ENCODE data around the gene PAFAH1B2. TPM values are rescaled to one million over a fixed set of nuclear protein-coding genes. Genes with fewer than 3 reads are reported as not detected.
"Not testable (repeated sequence)": the region's sequence is repeated elsewhere in the genome, so short reads cannot be mapped to it uniquely, and the experiment has no call there.

PAFAH1B2 gene
- total RNA-seq, 1 donor from 2014 or later, result 161 TPM

- no peak for DNase-seq
- no peak for TF ChIP-seq CTCF (IDR thresholded peaks at IDR 0.05; ENCODE audit: partially characterized antibody, unreplicated experiment)
- Mint-ChIP-seq H3K9me3 (ENCODE audit: unreplicated experiment) (no peaks in the 10 kb centered on the region), H3K27me3 (ENCODE audit: unreplicated experiment) (peaks cover 6% of the 10 kb centered on the region), H3K4me1 (ENCODE audit: low read depth, unreplicated experiment) (no peaks in the 10 kb centered on the region), H3K36me3 (ENCODE audit: unreplicated experiment) (no peaks in the 10 kb centered on the region), H3K27ac (ENCODE audit: unreplicated experiment) (no peak overlapping the region), H3K4me3 (ENCODE audit: unreplicated experiment) (no peak overlapping the region)
These were observed 22.9 kb upstream of the PAFAH1B2 start for GRCh38 chr11:117121176-117121575.

- H3K27me3 Mint-ChIP-seq (ENCODE audit: unreplicated experiment), result peaks cover 6% of the 10 kb centered on the region
- no peak overlapping the region for H3K4me3 Mint-ChIP-seq (ENCODE audit: unreplicated experiment)
- no peaks in the 10 kb centered on the region for H3K4me1 Mint-ChIP-seq (ENCODE audit: low read depth, unreplicated experiment)
- TF ChIP-seq CTCF (IDR thresholded peaks at IDR 0.05; ENCODE audit: partially characterized antibody, unreplicated experiment), result no peak
- no peaks in the 10 kb centered on the region for H3K9me3 Mint-ChIP-seq (ENCODE audit: unreplicated experiment)
- no peak for DNase-seq
- H3K36me3 Mint-ChIP-seq (ENCODE audit: unreplicated experiment), result no peaks in the 10 kb centered on the region
- H3K27ac Mint-ChIP-seq (ENCODE audit: unreplicated experiment), result no peak overlapping the region
These were observed 21.5 kb upstream of the PAFAH1B2 start for GRCh38 chr11:117122556-117122955.

GRCh38 chr11:117126223-117126965 lies 17.7 kb upstream of the PAFAH1B2 start:
- Mint-ChIP-seq H3K27ac (ENCODE audit: unreplicated experiment) (no peak overlapping the region), H3K9me3 (ENCODE audit: unreplicated experiment) (no peaks in the 10 kb centered on the region), H3K36me3 (ENCODE audit: unreplicated experiment) (no peaks in the 10 kb centered on the region), H3K4me3 (ENCODE audit: unreplicated experiment) (no peak overlapping the region), H3K27me3 (ENCODE audit: unreplicated experiment) (peaks cover 6% of the 10 kb centered on the region), H3K4me1 (ENCODE audit: low read depth, unreplicated experiment) (no peaks in the 10 kb centered on the region)
- no peak for DNase-seq
- no peak for TF ChIP-seq CTCF (IDR thresholded peaks at IDR 0.05; ENCODE audit: partially characterized antibody, unreplicated experiment)

GRCh38 chr11:117127171-117127901 lies 16.8 kb upstream of the PAFAH1B2 start:
- no peaks in the 10 kb centered on the region for H3K36me3 Mint-ChIP-seq (ENCODE audit: unreplicated experiment)
- no peaks in the 10 kb centered on the region for H3K4me1 Mint-ChIP-seq (ENCODE audit: low read depth, unreplicated experiment)
- DNase-seq, result no peak
- no peak overlapping the region for H3K4me3 Mint-ChIP-seq (ENCODE audit: unreplicated experiment)
- TF ChIP-seq CTCF (IDR thresholded peaks at IDR 0.05; ENCODE audit: partially characterized antibody, unreplicated experiment), result no peak
- H3K27ac Mint-ChIP-seq (ENCODE audit: unreplicated experiment), result no peak overlapping the region
- H3K9me3 Mint-ChIP-seq (ENCODE audit: unreplicated experiment), result no peaks in the 10 kb centered on the region
- peaks cover 6% of the 10 kb centered on the region for H3K27me3 Mint-ChIP-seq (ENCODE audit: unreplicated experiment)

GRCh38 chr11:117128289-117128688 lies 15.8 kb upstream of the PAFAH1B2 start:
- no peaks in the 10 kb centered on the region for H3K9me3 Mint-ChIP-seq (ENCODE audit: unreplicated experiment)
- H3K27me3 Mint-ChIP-seq (ENCODE audit: unreplicated experiment), result peaks cover 3% of the 10 kb centered on the region
- no peaks in the 10 kb centered on the region for H3K4me1 Mint-ChIP-seq (ENCODE audit: low read depth, unreplicated experiment)
- DNase-seq, result no peak
- H3K4me3 Mint-ChIP-seq (ENCODE audit: unreplicated experiment), result no peak overlapping the region
- no peak for TF ChIP-seq CTCF (IDR thresholded peaks at IDR 0.05; ENCODE audit: partially characterized antibody, unreplicated experiment)
- H3K36me3 Mint-ChIP-seq (ENCODE audit: unreplicated experiment), result no peaks in the 10 kb centered on the region
- H3K27ac Mint-ChIP-seq (ENCODE audit: unreplicated experiment), result no peak overlapping the region

GRCh38 chr11:117130396-117130795 lies 13.7 kb upstream of the PAFAH1B2 start:
- H3K9me3 Mint-ChIP-seq (ENCODE audit: unreplicated experiment); DNase-seq; H3K4me3 Mint-ChIP-seq (ENCODE audit: unreplicated experiment); H3K27ac Mint-ChIP-seq (ENCODE audit: unreplicated experiment); H3K27me3 Mint-ChIP-seq (ENCODE audit: unreplicated experiment); H3K36me3 Mint-ChIP-seq (ENCODE audit: unreplicated experiment); H3K4me1 Mint-ChIP-seq (ENCODE audit: low read depth, unreplicated experiment): not testable (repeated sequence)

Data from glutamatergic neuron (in vitro differentiated cells).